GM20431 (cell line): ENCODE measurements around the gene GINS3.
"Not testable (repeated sequence)": the region's sequence is repeated elsewhere in the genome, so short reads cannot be mapped to it uniquely, and the experiment has no call there.

Experiments
- in situ Hi-C: fragments of 300-500 bp; cut with MseI, MboI; formaldehyde crosslinking; loops from one replicate; pipeline ENCODE4 v1.15.0; 2020; ENCODE audit warnings: low sequenced_read_pairs; ENCODE audit not compliant: unreplicated experiment

The GINS3 gene

GRCh38 chr16:58385218-58385773 lies 7.0 kb upstream of the GINS3 start:
- in situ Hi-C loops, result no loop called here

DNA sequence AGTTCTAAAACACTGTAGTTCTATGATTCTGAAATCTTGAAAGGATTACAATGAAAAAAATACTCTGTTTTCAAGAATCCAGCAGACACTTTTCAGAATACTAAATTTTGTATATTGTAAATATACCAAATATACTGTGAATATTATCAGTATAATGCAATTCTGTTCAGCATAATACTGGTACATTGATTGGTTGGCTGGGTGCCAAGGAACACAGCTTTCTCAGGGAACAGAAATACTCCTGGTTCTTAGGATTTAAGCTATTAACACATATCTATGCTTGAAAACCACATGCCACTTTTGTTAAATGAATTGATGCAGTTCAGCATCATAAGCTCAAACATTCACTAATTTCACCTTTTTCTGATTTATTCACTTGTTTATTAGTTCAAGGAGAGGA lies 2.5 kb upstream of the GINS3 start:
- in situ Hi-C loops, result no loop called here

GRCh38 chr16:58393138-58393504 lies 850 bp downstream of the GINS3 start:
- in situ Hi-C loops, result no loop called here

DNA sequence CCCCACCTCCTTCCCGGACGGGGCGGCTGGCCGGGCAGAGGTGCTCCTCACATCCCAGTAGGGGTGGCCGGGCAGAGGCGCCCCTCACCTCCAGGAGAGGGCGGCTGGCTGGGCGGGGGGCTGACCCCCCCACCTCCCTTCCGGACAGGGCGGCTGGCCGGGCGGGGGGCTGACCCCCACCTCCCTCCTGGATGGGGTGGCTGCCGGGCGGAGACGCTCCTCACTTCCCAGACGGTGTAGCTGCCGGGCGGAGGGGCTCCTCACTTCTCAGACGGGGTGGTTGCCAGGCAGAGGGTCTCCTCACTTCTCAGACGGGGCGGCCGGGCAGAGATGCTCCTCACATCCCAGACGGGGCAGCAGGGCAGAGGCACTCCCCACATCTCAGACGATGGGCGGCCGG lies 4.6 kb downstream of the GINS3 start:
- in situ Hi-C loops, result not testable (repeated sequence)

DNA sequence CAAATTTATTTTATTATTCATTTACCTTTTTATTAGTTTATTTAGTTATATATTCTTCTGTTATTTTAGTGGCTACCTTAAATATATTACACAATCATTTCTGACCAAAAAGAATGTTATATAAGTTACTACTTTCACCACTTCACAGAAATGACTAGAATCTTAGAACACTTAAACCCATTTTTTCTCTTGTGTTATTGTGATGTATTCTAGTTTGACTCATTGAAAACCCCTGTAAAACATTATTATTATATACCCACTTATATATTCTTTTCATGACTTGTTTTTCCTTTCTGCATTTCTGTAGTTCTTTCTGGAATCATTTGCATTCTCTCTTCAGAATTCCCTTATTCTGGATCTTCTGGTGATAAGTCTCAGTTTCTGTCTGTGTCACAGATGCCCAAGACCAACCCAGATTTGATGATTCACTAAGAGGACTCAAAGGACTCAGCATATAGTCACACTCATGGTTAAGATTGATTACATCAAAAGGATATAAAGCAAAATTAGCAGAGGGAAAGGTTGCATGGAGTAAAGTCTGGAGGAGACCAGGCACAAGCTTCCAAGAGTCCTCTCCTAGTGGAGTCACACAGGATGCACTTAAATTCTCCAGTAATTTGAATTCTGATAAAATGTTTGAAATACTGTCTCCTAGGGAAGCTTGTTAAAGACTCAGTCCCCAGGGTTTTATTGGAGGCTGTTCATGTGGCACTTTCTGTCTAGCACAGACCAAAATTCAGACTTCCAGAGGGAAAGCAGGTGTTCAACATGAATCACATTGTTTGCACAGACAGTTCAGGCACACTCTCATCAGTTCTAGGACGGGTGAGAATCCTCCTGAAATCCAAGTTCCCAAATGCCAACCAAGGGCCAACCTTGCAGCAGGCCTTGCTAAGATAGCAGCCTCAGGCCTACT lies 7.7 kb downstream of the GINS3 start:
- in situ Hi-C loops, result no loop called here

- in situ Hi-C loops, result not testable (repeated sequence)
Observed at GRCh38 chr16:58401305-58401704, 9.0 kb downstream of the GINS3 start.

DNA sequence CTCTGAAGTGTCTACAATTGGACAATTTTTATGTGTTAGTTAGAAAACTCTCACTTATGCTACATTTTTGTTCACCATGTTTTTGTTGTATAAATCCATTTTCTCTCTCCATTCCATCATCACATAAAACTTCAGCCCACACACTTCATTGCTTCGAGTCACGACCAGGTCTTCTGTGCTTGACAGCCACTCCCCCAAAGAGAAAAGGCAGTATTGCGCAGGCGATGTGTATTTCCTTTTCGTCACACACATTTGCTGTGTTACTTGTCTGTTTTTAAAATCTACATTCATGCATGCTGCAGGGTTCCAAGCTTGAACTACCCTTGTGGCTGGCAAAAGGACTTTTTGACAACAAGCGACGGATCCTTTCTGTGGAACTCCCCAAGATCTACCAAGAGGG lies 10.5 kb downstream of the GINS3 start:
- in situ Hi-C loops, result no loop called here

GRCh38 chr16:58409316-58409973 lies 17.2 kb downstream of the GINS3 start:
- in situ Hi-C loops, result no loop called here

GRCh38 chr16:58411336-58411735 lies 19.1 kb downstream of the GINS3 start:
- in situ Hi-C loops, result no loop called here

DNA sequence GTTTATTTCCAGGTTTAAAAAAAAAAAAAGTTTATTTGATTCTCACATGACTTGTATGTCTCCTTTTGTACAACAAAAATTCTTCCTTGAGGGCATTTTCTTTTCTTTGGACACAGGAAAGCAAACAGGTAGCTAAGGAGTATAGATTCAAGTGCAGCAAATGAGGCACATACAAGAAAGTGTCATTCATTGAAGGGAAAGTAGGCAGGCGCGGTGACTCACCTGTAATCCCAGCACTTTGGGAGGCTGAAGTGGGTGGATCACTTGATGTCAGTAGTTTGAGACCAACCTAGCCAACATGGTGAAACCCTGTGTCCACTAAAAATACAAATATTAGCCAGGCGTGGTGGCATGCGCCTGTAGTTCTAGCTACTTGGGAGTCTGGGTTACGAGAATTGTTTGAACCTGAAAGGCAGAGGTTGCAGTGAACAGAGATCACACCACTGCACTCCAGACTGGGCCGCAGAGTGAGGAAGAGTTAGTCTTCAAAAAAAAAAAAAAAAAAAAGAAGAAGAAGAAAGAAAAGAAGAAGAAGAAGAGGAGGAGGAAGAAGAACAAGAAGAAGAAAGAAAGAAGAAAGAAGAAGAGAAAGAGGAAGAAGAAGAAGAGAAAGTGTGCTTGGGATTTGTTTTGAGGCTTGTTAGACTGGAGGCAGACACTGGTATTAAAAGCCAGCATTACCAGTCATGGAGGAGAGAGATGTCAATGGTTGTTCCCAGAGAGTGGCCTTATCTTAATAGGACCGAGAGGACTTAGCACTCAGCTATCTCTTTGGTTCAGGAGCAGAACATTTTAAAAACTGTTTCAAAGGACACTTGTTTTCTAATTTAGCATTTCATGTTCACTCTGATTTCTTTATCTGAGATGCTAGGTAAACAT lies 19.7 kb downstream of the GINS3 start:
- in situ Hi-C loops, result no loop called here

- in situ Hi-C loops, result not testable (repeated sequence)
Observed at GRCh38 chr16:58412615-58412970, 20.3 kb downstream of the GINS3 start.

GRCh38 chr16:58413359-58413758 lies 21.1 kb downstream of the GINS3 start:
- in situ Hi-C loops, result no loop called here

DNA sequence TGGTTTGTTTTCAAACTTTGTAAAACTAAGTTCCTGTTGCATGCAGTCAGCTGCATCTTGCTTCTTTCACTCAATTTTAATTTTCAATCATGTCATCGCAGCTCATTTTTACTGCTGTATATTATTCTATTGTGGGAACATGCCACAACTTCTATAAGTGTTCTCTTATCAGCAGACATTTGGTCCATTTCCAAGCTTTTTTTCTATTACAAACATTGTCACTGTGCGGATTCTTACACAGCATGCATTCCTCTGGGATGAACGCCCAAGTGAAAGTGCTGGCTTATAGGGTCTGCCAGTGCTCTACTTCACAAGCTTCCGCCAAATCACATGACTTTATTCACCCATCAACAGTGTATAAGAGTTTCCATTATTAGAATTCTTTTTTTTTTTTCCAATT lies 22.7 kb downstream of the GINS3 start:
- in situ Hi-C loops, result no loop called here

DNA sequence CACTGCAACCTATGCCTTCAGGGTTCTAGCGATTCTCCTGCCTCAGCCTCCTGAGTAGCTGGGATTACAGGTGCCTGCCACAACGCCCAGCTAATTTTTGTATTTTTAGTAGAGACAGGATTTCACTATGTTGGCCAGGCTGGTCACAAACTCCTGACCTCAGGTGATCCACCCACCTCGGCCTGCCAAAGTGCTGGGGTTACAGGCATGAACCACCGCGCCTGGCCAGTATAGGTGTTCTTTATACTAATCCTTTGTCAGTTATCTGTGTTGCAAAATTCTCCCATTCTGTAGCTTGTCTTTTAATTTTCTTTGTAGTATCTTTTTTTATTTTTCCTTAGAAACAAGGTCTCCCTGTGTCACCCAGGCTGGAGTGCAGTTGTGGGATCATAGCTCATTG lies 23.7 kb downstream of the GINS3 start:
- in situ Hi-C loops, result not testable (repeated sequence)

DNA sequence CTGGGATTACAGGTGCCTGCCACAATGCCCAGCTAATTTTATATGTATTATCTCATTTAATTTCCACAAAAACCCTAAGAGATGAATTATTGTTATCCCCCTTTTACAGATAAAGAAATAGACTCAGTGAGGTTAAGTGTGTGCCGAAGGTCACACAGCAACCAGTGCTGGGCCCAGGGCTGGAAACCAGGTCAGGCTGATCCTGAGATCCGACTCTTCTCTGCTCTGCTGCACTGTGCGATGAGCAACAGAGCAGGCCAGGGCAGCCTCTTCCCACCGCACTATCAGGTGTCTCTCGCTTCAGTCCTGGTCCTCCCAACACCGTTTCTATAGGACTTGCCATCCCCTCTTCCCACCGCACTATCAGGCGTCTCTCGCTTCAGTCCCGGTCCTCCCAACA lies 24.8 kb downstream of the GINS3 start:
- in situ Hi-C loops, result no loop called here

GRCh38 chr16:58417600-58417999 lies 25.3 kb downstream of the GINS3 start:
- in situ Hi-C loops, result no loop called here

- in situ Hi-C loops, result no loop called here
Observed at GRCh38 chr16:58418026-58418425, 25.8 kb downstream of the GINS3 start.

- in situ Hi-C loops, result no loop called here
Observed at GRCh38 chr16:58418601-58419000, 26.3 kb downstream of the GINS3 start.

- in situ Hi-C loops, result no loop called here
Observed at GRCh38 chr16:58419241-58419990, 27.1 kb downstream of the GINS3 start.

GRCh38 chr16:58421059-58421458 lies 28.8 kb downstream of the GINS3 start:
- in situ Hi-C loops, result no loop called here
